ENCODE measurements around the gene CAMSAP3.

The CAMSAP3 gene

DNA sequence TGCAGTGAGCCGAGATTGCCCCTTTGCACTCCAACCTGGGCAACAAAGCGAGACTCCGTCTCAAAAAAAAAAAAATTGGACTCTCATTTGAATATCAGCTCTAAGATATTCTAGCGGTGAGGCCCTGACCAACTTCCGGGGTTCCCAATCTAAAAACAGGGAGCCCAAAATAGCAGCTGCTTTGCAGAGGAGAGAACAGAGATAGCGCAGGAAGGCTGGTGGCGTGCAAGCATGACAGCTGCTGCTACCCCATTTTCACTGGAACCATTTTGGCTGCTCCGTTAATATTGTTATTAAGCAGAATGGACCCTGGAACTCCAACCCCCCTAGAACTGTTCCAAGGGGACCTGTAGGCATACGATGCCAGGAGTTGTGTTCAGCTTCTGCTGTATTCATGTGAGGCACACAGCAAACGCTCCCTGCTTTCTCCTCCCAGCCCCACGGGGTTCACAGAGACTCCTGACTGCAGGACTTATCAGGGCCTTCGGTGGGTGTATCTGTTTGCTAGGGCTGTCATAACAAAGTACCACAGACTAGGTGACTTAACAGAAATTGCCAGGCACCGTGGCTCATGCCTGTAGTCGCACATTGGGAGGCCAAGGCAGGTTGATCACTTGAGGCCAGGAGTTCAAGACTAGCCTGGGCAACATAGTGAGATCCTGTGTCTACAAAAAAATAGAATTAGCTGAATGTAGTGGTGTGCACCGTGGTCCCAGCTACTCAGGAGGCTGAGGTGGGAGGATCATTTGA is 52.8 kb downstream of the CAMSAP3 start:
- DNase-seq: no peak

DNA sequence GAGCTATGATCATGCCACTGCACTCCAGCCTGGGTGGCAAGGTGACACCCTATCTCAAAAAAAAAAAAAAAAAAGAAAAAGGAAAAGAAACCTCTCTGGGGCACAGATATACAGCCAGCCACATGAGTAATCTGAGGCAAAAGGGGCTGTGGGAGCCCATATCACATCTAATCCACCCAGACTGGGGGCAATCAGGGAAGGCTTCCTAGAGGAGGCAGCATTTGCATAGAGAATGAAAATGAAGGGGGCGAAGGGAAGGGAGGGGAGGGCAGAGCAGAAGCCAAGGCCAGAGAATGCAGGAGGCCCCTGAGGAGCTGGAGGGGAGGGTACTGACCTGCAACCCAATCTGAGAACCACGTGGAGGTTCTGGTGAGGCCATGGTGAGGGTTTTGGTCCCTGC is 54.5 kb downstream of the CAMSAP3 start:
- DNase-seq: no peak

DNA sequence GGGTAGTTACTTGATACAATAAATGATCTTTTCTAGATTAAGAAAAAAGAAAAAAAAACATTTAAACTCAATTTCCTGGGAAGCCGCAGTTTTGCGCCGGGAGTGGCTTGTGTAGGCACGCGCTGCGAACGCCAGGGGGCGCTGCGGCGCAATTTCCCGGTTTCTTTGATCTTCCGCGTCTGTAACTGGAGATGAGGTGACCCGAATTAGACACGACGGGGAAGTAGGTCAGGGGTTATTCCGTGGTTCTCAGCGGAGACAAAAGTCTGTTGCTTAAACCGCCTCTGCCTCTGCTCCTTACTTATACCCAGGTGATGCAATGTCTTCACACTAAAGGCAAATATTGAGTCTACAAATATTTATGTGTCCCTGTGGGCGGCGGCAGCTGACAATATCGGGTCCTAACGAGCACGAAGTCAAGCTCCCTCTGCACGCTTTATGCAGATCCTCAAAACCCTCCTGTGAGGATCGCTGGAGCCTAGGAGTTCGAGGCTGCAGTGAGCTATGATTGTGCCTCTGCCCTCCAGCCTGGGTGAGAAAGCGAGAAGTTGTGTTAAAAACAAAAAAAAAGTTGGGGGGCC is 56.5 kb downstream of the CAMSAP3 start:
- DNase-seq: peak; percentile 89

DNA sequence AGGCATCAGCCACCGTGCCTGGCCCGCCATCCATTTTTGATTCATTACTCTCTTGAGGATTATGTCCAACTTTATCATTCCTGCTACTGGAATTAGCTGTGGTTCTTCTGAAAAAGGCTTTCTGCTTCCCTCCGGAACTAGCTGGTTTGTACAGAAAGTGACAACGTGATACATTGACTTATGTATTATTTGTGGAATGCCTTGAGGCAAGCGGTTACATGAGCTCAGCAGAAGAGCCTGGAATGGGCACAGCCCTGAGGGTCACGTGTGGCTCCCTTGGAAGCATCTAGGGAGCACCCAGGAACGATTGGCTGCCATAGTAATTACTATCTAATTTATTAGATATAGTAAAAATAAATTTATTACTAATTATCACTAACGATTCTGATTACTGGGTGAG is 58.7 kb downstream of the CAMSAP3 start:
- no peak for DNase-seq

DNA sequence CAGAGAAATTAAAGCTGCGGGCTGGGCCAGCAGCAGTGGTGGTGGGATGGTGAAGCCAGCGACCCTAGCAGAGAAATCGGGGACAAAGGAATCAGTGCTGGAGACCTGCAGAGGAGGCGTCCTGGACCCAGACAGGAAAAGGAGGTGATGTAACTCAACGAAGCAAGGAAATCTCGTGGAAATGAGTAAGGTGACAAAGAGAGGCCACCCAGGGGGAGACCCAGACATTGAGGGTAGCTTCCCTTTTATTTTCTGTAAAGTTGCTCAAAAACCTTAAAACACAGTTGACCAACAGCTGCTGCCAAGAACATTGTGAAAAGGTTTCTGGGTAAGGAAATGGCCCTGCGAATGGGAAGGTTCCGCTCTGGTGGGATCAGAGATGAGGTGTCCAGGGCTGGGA is 59.9 kb downstream of the CAMSAP3 start:
- no peak for DNase-seq

DNA sequence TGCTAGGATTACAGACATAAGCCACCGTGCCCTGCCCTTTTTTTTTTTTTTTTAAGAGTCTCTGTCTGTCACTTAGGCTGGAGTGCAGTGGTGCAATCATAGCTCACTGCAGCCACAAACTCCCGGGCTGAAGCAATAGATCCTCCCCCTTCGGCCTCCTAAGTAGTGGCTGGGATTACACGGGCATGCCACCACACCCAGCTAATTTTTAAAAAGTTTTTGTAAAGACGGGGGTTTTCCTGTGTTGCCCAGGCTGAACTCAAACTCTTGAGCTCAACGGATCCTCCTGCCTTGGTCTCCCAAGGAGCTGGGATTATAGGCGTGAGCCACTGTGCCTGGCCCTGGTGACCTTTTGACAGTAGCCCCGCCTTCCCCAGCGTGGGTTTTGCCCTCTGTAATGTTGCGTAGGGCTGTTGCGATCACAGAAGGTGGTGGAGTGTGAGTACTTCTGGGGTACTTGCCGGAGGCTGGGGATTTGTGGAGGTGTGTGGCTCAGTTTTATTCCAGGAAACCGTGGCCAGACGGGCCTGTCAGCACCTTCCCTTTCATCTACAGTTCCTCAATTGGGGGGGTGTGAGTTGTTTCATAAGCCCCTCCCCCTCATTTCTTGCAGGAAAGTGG is 61.6 kb downstream of the CAMSAP3 start:
- DNase-seq: no peak

DNA sequence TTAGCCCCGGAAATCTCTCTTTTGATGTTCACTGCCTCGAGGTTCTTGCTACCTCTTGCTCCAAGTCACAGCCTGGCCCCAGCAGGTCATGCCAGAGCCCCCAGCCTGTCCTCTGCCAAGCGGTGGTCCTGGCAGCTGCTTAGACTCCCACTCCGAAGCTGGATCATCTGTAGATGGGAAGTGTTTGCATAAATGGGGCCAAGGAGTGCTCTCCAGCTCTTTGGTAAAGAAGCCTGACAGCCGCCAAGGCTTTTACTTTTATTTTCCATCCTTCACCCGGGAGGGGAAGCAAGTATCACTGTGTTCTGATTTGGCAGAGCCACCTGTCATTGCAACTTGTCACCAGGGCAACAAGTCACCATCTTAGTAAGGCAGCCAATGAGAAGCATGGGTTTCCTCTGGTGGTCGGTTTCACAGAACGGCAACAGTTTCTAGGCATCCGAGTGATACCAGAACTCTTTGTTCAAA is 62.6 kb downstream of the CAMSAP3 start:
- DNase-seq: no peak

DNA sequence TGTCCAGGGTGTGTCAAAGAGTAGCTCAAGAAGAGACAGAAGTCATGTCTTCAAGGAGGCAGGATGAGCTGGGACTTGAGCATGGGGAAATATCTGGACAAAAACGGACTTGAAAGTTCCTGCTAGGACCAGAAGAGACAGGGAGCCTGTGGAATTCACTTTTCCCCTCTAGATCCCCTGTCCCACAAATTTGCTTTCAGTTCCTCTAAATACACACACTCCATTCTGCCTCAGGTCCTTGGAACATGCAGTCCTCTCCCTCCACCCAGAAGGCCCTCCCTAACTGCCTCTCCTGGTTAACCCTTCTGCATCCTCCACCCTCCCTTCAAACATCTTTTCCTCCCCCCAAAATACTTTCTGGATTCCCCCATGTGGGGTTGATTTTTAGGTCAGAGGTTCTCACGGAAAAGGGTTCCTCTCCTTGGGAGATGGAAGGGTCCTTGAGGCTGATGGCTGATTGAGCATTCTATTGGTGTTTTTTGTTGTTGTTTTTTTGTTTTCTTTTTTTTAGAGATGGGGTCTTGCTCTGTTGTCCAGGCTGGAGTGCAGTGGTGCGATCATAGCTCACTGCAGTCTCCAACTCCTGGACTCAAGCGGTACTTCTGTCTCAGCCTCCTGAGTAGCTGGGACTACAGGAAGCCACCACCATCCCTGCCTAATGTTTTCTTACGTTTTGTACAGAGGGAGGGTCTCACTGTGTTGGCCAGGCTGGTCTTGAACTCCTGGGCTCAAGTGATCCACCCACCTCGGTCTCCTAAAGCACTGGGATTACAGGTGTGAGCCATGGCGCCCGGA is 66.3 kb downstream of the CAMSAP3 start:
- DNase-seq: no peak

DNA sequence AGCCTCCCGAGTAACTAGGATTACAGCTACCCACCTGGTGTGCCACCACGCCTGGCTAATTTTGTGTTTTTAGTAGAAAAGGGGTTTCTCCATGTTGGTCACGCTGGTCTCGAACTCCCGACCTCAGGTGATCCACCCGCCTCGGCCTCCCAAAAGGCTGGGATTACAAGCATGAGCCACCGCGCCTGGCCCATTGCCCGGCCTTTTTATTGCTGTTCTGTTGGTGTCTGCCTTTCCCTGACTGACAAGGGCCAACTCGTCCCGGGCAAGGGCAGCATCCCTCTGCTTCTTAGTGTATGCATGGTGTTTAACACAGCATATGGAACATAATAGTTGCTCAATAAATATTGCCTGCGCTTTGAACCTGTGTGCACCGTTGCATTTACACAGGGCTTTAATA is 67.0 kb downstream of the CAMSAP3 start:
- no peak for DNase-seq

DNA sequence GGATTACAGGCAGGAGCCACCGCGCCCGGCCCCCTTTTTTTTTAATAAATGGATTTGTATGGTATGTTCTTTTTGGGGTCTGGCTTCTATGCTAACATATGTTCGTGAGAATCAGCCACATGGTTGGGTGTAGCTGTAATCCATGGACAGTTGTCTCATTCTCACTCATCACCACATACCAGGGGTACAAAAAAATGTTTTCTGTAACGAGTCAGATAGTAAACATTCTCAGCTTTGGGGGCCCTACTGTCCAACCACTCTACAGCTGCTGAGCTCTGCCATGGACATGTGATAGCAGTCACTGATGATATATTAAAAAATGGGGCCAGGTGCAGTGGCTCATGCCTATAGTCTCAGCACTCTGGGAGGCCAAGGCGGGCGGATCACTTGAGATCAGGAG is 68.0 kb downstream of the CAMSAP3 start:
- DNase-seq: no peak

DNA sequence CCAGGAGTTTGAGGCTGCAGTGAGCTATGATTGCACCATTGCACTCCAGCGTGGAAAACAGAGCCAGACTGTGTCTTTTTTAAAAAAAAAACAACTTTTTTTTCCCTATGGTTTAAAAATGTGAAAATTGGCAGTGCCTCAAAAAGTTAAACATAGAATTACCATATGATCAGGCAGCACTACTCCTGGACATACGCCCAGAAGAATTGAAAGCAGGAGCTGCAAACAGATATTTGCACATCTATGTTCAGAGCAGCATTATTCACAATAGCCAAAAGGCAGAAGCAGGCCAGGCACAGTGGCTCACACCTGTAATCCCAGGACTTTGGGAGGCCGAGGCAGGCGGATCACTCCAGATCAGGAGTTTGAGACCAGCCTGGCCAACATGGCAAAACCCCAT is 69.4 kb downstream of the CAMSAP3 start:
- DNase-seq: no peak

Measured in NCI-H69 (cell line).